GM18861 (cell line): ENCODE measurements around the gene ZNF502.

ENCODE experiments used
- ATAC-seq: cut with Tn5 transposase; IDR thresholded peaks from one replicate; pipeline ENCODE4 v1.9.1; 2021; ENCODE audit not compliant: unreplicated experiment

Gene ZNF502

DNA sequence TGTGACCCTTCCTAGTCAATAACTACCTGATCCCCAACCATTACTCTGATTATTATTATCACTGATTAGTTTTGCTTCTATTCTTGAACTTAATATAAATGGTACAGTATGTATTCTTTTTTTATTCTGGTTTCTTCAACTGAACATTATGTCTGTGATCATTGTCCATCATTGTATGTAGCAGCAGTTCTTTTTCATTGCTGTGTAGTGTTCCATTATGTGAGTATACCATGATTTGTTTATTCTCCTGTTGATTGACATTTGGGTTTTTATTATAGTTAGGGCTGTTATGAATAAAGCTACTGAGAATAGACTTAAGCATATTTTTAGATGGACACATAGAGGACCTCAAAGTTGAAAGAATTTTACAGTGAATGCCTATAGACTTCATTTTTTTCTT lies 51.8 kb downstream of the ZNF502 start:
- ATAC-seq: no peak

DNA sequence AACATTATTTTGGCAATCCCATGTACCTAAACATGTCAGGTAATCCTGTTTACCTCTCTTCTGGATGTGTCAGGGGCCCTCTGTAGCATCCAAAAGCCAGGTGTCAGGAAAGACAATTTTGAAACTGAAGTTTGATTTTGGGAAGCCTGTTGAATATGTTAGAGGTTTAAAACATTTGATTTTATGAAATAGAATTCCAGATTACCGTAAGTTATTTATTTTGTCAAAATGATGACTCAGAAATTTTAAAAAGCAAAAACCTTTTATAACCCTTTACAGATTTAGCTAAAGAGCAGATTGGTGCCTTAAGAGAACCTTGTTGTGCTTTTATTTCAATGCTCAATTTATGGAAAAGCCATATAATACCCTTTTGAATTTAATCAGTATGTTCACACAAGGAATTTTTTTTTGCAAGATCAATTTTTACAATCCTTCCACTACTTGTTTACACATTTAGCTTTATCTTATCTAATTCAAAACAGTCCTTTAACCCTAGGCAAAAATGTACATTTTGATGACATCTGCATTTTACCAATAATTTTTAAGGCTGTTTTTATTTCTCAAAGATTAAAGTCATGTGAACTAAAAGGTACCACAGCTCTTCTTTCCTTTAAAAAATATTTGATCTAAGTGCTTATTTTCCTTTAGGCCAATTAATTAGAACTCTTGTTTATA lies 59.1 kb downstream of the ZNF502 start:
- no peak for ATAC-seq

DNA sequence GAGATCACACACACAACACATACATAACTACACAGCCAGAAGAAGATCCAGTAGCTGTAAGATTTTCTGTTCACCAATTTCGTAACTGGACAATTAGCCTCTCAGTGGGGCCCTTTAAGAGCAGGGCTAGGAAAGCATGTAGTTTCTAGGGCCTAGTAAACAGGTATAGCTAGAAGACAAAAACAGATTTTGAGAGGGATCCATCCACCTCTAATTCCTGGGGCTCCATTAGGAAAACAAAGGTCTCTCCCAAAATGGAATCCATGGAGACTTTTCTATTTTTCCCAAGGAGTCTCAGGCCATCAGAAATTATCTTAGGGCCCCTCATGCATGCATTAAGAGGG lies 59.6 kb downstream of the ZNF502 start:
- ATAC-seq: no peak
